NCI-H226 (cell line): ENCODE measurements around the gene B3GNT8.
"Not testable (repeated sequence)": the region's sequence is repeated elsewhere in the genome, so short reads cannot be mapped to it uniquely, and the experiment has no call there.

Experiments used
- DNase-seq: peaks from one replicate; pipeline ENCODE4 v3.0.0-alpha.2; 2015

Gene B3GNT8

DNA sequence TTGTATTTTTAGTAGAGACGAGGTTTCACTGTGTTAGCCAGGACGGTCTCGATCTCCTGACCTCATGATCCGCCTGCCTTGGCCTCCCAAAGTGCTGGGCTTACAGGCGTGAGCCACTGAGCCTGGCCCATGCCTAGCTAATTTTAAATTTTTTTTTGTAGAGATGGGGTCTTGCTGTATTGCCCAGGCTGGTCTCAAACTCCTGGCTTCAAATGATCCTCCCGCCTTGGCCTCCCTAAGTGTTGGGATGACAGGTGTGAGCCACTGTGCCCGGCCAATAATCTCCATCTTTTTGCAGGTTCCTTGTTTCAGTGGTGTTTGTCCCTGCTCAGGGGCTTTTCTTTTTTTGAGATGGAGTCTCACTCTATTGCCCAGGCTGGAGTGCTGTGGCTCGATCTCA, 45.6 kb downstream of the B3GNT8 start:
- DNase-seq, result not testable (repeated sequence)

DNA sequence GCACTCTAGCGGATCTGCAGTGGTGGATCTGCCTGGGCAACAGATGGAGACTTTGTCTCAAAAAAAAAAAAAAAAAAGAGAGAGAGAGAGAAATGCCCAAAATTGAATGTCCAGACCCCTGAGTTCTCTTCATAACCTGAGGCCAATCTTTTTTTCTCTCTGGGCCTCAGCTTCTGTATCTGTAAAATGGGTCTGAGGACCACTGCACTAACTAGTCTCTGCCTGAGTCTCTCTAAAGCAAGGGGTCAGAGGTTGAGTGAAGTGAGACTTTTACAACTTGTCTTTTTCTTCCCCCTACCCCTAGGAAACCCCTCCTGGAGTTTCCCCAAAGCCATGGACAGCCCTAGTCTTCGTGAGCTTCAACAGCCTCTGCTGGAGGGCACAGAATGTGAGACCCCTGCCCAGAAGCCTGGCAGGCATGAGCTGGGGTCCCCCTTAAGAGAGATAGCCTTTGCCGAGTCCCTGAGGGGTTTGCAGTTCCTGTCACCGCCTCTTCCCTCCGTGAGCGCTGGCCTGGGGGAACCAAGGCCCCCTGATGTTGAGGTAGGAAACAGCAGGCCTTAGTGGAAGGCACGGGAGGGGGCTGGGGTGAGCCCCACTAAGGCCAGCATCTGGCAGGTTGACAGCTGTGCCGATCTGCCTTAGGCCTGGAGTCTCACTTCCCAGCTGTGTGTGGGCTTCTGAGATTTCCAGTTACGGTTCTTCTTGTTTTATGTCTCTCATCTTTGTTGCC, 49.0 kb downstream of the B3GNT8 start:
- no peak for DNase-seq

DNA sequence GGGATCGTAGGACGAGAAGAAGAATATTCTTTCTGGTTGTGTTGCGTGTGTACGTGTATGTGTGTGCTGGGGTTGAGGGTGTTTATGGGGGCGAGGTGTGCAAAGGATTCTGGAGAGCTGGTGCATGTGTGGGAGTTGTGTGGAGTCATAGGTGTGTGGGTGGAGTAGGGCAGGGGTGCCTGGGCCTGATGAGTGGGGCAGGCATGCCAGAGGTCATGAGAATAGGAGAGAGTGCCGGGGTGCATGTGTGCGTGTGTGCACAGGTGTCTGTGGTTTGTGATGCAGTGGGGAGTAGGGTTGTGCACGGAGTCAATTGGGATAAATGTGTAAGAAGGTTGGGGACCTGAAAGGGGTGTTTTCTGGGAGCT, 50.2 kb downstream of the B3GNT8 start:
- no peak for DNase-seq

DNA sequence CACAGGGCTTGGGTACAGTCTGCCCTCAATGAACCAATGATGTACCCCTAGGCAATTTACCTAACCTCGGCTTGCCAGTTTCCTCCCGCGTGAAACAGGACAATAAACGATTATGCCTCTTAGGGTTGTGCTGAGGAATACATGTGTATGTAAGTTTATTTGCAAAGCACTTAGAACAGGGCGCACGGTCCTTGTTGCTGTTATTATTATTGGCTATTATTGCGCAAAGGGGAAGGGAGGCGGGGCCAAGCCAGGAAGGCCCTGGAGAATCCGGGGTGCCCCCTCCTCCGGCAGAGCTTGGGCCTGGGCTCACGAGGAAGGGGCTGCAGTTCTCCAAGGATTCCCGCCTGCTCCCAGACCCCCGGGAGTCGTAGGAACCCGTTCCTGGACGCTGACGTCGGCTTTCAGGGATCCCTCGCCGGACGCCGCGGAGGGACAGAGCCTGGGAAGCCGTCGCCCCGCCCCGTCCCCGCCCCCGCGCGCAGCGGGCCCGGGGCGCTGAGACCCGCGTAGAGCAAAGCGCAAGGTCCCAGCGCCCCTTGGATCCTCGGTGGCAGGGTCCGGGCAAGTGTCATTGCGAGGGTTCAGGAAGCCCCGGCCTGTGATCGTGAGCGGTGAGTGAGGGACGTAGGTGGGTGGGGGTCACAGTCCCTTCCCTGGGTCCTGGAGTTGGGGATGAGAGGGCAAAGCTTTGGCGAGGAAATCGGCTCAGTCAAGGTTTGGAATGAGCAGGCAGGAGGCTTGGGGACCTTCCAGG, 50.8 kb downstream of the B3GNT8 start, which contains the start of gene TMEM91:
Gene TMEM91 (plus strand): TSS at position 293 of the 757 bp plus-strand sequence. CDS start 1,777 bp downstream, outside the sequence.
- no peak for DNase-seq
